ENCODE data around the gene SP2. TPM values are rescaled to one million over a fixed set of nuclear protein-coding genes. Genes with fewer than 3 reads are reported as not detected.

SP2 gene
- total RNA-seq, 1 experiment from 2014 or later: 22.2 TPM

- BruUV-seq (replicated peaks): no TSS peak
- H3K9me2 ChIP-seq (ENCODE audit: insufficient read depth): no peaks in the 10 kb centered on the region
- no peaks in the 10 kb centered on the region for H3K36me3 ChIP-seq (ENCODE audit: control insufficient read depth in 1 of 2, insufficient read depth in 2 of 2, low read length in 2 of 2)
- DNase-seq (ENCODE audit: low read depth, low spot score): no peak
- ATAC-seq: no peak
- H3K4me2 ChIP-seq (ENCODE audit: low read length): no peak overlapping the region
- ChIA-PET CTCF (interaction anchor here (0.7 kb wide), 1 partner anchor 10 kb away, joined by 4 read pairs; the partner anchor contains the start of gene SP6), RAD21 (ENCODE audit: low non-redundant PET in 1 of 2, low total read pairs in 2 of 2, uncharacterized antibody in 2 of 2, unreplicated experiment in 2 of 2) (no interaction called here), POLR2A (interaction anchor here (1.0 to 1.3 kb wide), 3 partner anchors 12 to 110 kb away, joined by 3 read pairs; partner anchors contain the start of genes CDK5RAP3 and SP2)
- no peaks in the 10 kb centered on the region for H3K9me3 ChIP-seq (ENCODE audit: control insufficient read depth in 1 of 2, insufficient read depth in 1 of 2, low read depth in 1 of 2, low read length in 2 of 2)
- no peak overlapping the region for H3K9ac ChIP-seq (ENCODE audit: low read length)
- H4K20me1 ChIP-seq (ENCODE audit: insufficient read depth): no peaks in the 10 kb centered on the region
- H3K79me2 ChIP-seq (ENCODE audit: insufficient read depth, low read length): no peaks in the 10 kb centered on the region
- H2AFZ ChIP-seq (ENCODE audit: low read depth, low read length, poor library complexity, severe bottlenecking): no peak overlapping the region
- no peak overlapping the region for H3K4me3 ChIP-seq (replicated peaks in 1 of 2; ENCODE audit: low read depth in 1 of 2, low read length in 2 of 2)
- no peak overlapping the region for H3K27ac ChIP-seq (ENCODE audit: low read depth, low read length)
- no peak for TF ChIP-seq FOSL1 (IDR thresholded peaks at IDR 0.05; ENCODE audit: low read depth)
- no peak for TF ChIP-seq EZH2phosphoT487 (IDR thresholded peaks at IDR 0.05; ENCODE audit: borderline replicate concordance)
- TF ChIP-seq JUND (IDR thresholded peaks at IDR 0.05): no peak
- TF ChIP-seq, protein P1, sequence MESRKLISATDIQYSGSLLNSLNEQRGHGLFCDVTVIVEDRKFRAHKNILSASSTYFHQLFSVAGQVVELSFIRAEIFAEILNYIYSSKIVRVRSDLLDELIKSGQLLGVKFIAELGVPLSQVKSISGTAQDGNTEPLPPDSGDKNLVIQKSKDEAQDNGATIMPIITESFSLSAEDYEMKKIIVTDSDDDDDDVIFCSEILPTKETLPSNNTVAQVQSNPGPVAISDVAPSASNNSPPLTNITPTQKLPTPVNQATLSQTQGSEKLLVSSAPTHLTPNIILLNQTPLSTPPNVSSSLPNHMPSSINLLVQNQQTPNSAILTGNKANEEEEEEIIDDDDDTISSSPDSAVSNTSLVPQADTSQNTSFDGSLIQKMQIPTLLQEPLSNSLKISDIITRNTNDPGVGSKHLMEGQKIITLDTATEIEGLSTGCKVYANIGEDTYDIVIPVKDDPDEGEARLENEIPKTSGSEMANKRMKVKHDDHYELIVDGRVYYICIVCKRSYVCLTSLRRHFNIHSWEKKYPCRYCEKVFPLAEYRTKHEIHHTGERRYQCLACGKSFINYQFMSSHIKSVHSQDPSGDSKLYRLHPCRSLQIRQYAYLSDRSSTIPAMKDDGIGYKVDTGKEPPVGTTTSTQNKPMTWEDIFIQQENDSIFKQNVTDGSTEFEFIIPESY (IDR thresholded peaks at IDR 0.05; ENCODE audit: extremely low read depth, insufficient replicate concordance, low read length): no peak
- TF ChIP-seq SRF (IDR thresholded peaks at IDR 0.05; ENCODE audit: low read depth): no peak
- no peak for TF ChIP-seq EGR1 (IDR thresholded peaks at IDR 0.05; ENCODE audit: low read depth)
- no peak for TF ChIP-seq EZH2 (IDR thresholded peaks at IDR 0.05)
- TF ChIP-seq SIN3A (IDR thresholded peaks at IDR 0.05; ENCODE audit: low read depth): no peak
- no peak for TF ChIP-seq CEBPB (IDR thresholded peaks at IDR 0.05; ENCODE audit: low read depth)
- no peak for TF ChIP-seq ZFX (IDR thresholded peaks at IDR 0.05)
- TF ChIP-seq ZNF274 (IDR thresholded peaks at IDR 0.05; ENCODE audit: low read depth, low read length): no peak
- no peak for TF ChIP-seq YY1 (IDR thresholded peaks at IDR 0.05; ENCODE audit: extremely low read depth, insufficient replicate concordance, low read depth, low read length)
- TF ChIP-seq, protein P2, sequence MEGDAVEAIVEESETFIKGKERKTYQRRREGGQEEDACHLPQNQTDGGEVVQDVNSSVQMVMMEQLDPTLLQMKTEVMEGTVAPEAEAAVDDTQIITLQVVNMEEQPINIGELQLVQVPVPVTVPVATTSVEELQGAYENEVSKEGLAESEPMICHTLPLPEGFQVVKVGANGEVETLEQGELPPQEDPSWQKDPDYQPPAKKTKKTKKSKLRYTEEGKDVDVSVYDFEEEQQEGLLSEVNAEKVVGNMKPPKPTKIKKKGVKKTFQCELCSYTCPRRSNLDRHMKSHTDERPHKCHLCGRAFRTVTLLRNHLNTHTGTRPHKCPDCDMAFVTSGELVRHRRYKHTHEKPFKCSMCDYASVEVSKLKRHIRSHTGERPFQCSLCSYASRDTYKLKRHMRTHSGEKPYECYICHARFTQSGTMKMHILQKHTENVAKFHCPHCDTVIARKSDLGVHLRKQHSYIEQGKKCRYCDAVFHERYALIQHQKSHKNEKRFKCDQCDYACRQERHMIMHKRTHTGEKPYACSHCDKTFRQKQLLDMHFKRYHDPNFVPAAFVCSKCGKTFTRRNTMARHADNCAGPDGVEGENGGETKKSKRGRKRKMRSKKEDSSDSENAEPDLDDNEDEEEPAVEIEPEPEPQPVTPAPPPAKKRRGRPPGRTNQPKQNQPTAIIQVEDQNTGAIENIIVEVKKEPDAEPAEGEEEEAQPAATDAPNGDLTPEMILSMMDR (IDR thresholded peaks at IDR 0.05 in 2 of 3, conservative IDR thresholded peaks at IDR 0.05 in 1 of 3; ENCODE audit: borderline replicate concordance in 1 of 3, insufficient read depth in 1 of 3, low read depth in 2 of 3, low read length in 2 of 3): no peak
- TF ChIP-seq TCF7L2 (IDR thresholded peaks at IDR 0.05; ENCODE audit: borderline replicate concordance, extremely low read depth, insufficient read depth, insufficient read length): no peak
- TF ChIP-seq REST (IDR thresholded peaks at IDR 0.05; ENCODE audit: low read depth): no peak
- TF ChIP-seq POLR2AphosphoS5 (IDR thresholded peaks at IDR 0.05; ENCODE audit: low read depth, low read length): no peak
- no peaks in the 10 kb centered on the region; the same call in 1 of the 2 replicates for H3K27me3 ChIP-seq (ENCODE audit: insufficient read depth, low read length)
- H3K4me1 ChIP-seq (ENCODE audit: control insufficient read depth in 1 of 2, insufficient read depth in 2 of 2, low read length in 2 of 2): peaks cover 11 to 18% of the 10 kb centered on the region in 2 experiments
- intact Hi-C loops (cut with micrococcal nuclease): no loop called here
These were observed 35.6 kb upstream of the SP2 start for GRCh38 chr17:47860386-47860785.
